Colonic mucosa (tissue), 4 donors: ENCODE measurements around the gene SEMA3D. TPM values are rescaled to one million over a fixed set of nuclear protein-coding genes. Genes with fewer than 3 reads are reported as not detected.

Source experiments
- DNase-seq: peaks from one replicate; pipeline ENCODE4 v3.0.0-alpha.2; 2020
- H3K27ac ChIP-seq: fragments of 200-600 bp; one replicate; pipeline ENCODE4 v1.8.0; 2021
- H3K27me3 ChIP-seq: fragments of 200-600 bp; one replicate; pipeline ENCODE4 v1.8.0; 2021
- H3K36me3 ChIP-seq: fragments of 200-600 bp; one replicate; pipeline ENCODE4 v1.8.0; 2021
- H3K4me1 ChIP-seq: fragments of 200-600 bp; one replicate; pipeline ENCODE4 v1.8.0; 2021; ENCODE audit warnings: mild to moderate bottlenecking
- H3K4me3 ChIP-seq: fragments of 200-600 bp; one replicate; pipeline ENCODE4 v1.8.0; 2021
- H3K9ac ChIP-seq, 2 donors: one replicate each; pipeline ENCODE4 v1.7.0; 2013; ENCODE audit warnings: control low read depth in 2 of 2, low read depth in 2 of 2, low read length in 2 of 2
- H3K9me3 ChIP-seq: fragments of 200-600 bp; one replicate; pipeline ENCODE4 v1.8.0; 2021
- intact Hi-C: fragments of 100-400 bp; cut with DNase I; formaldehyde crosslinking; loops from one replicate; pipeline ENCODE4 v1.14.1; 2022
- total RNA-seq, 2 donors: library from RNA; stranded (reverse); fragmentation: NEBNext Ultra II Directional in 1 of 2; extraction: Animal tissue kit (Norgen Biotek cat#: 25700) in 1 of 2; gene quantifications; one replicate each; pipeline ENCODE4 v1.2.1, GENCODE V29; 2021
- TF ChIP-seq, protein P1 (sequence below): fragments of 200-600 bp; IDR thresholded peaks from one replicate; pipeline ENCODE4 v1.8.0; 2022; ENCODE audit warnings: antibody characterized with exemption, mild to moderate bottlenecking
- donor health status: healthy.
- donor health status: DM: no; HTN: no; CAD: no.
- donor health status: DM: no; HTN: no; CAD: no.

Gene SEMA3D
- total RNA-seq, 2 donors from 2014 or later, result 0.86 to 2.6 TPM

- TF ChIP-seq, protein P1, sequence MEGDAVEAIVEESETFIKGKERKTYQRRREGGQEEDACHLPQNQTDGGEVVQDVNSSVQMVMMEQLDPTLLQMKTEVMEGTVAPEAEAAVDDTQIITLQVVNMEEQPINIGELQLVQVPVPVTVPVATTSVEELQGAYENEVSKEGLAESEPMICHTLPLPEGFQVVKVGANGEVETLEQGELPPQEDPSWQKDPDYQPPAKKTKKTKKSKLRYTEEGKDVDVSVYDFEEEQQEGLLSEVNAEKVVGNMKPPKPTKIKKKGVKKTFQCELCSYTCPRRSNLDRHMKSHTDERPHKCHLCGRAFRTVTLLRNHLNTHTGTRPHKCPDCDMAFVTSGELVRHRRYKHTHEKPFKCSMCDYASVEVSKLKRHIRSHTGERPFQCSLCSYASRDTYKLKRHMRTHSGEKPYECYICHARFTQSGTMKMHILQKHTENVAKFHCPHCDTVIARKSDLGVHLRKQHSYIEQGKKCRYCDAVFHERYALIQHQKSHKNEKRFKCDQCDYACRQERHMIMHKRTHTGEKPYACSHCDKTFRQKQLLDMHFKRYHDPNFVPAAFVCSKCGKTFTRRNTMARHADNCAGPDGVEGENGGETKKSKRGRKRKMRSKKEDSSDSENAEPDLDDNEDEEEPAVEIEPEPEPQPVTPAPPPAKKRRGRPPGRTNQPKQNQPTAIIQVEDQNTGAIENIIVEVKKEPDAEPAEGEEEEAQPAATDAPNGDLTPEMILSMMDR, result no peak
- intact Hi-C loops, result no loop called here
- no peaks in the 10 kb centered on the region for H3K27me3 ChIP-seq
- no peaks in the 10 kb centered on the region for H3K9me3 ChIP-seq
- no peak overlapping the region for H3K27ac ChIP-seq
- no peak for DNase-seq
- H3K4me3 ChIP-seq, result no peak overlapping the region
- no peaks in the 10 kb centered on the region for H3K4me1 ChIP-seq
- no peak overlapping the region for H3K9ac ChIP-seq
- no peaks in the 10 kb centered on the region for H3K36me3 ChIP-seq
Measured at GRCh38 chr7:85153715-85154114, 33.1 kb downstream of the SEMA3D start.

DNA sequence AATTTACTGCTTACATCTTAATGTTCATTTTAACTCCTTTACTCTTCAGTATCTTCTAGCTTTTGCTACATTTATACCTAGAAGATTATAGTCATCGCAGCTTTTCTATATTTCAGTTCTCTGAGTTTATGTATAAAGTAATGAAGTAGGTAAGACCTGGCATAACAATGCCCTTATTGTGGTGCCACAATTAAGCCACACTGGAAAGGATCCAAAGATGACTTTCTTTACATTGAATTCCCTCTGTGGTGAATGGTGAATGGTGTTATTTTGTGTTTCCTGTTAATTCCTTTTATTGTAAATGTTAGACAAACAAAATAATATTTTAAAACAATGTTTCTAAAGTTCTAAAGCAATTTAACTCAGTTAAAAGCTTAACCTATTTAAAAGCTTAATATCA lies 36.2 kb downstream of the SEMA3D start:
- intact Hi-C loops, result no loop called here
- Histone ChIP-seq H3K27ac (no peak overlapping the region), H3K9me3 (no peaks in the 10 kb centered on the region), H3K36me3 (no peaks in the 10 kb centered on the region), H3K9ac (no peak overlapping the region), H3K4me3 (no peak overlapping the region), H3K27me3 (no peaks in the 10 kb centered on the region), H3K4me1 (no peaks in the 10 kb centered on the region)
- TF ChIP-seq, protein P1, result no peak
- DNase-seq, result no peak

GRCh38 chr7:85144771-85145170 lies 42.1 kb downstream of the SEMA3D start:
- Histone ChIP-seq H3K4me3 (no peak overlapping the region), H3K27me3 (no peaks in the 10 kb centered on the region), H3K27ac (no peak overlapping the region), H3K36me3 (no peaks in the 10 kb centered on the region), H3K9me3 (no peaks in the 10 kb centered on the region), H3K4me1 (no peaks in the 10 kb centered on the region), H3K9ac (no peak overlapping the region)
- TF ChIP-seq, protein P1, result no peak
- no peak for DNase-seq
- intact Hi-C loops, result no loop called here

GRCh38 chr7:85135977-85136376 lies 50.9 kb downstream of the SEMA3D start:
- intact Hi-C loops, result no loop called here
- H3K9me3 ChIP-seq, result no peaks in the 10 kb centered on the region
- no peaks in the 10 kb centered on the region for H3K27me3 ChIP-seq
- no peak for DNase-seq
- H3K4me1 ChIP-seq, result no peaks in the 10 kb centered on the region
- H3K9ac ChIP-seq, result no peak overlapping the region
- TF ChIP-seq, protein P1, result no peak
- no peak overlapping the region for H3K4me3 ChIP-seq
- H3K36me3 ChIP-seq, result no peaks in the 10 kb centered on the region
- no peak overlapping the region for H3K27ac ChIP-seq

- DNase-seq, result no peak
- intact Hi-C loops, result no loop called here
- H3K9me3 ChIP-seq, result no peaks in the 10 kb centered on the region
- no peaks in the 10 kb centered on the region for H3K4me1 ChIP-seq
- no peaks in the 10 kb centered on the region for H3K36me3 ChIP-seq
- TF ChIP-seq, protein P1, result no peak
- no peaks in the 10 kb centered on the region for H3K27me3 ChIP-seq
- no peak overlapping the region for H3K9ac ChIP-seq
- H3K4me3 ChIP-seq, result no peak overlapping the region
- no peak overlapping the region for H3K27ac ChIP-seq
Measured at GRCh38 chr7:85133560-85133959, 53.3 kb downstream of the SEMA3D start.

GRCh38 chr7:85133006-85133405 lies 53.9 kb downstream of the SEMA3D start:
- intact Hi-C loops, result no loop called here
- no peaks in the 10 kb centered on the region for H3K27me3 ChIP-seq

More at GRCh38 chr7:85133006-85133405, 53.9 kb downstream of the SEMA3D start:
- Histone ChIP-seq H3K9ac (no peak overlapping the region), H3K4me1 (no peaks in the 10 kb centered on the region), H3K4me3 (no peak overlapping the region), H3K9me3 (no peaks in the 10 kb centered on the region), H3K36me3 (no peaks in the 10 kb centered on the region), H3K27ac (no peak overlapping the region)
- DNase-seq, result no peak
- TF ChIP-seq, protein P1, result no peak
